GM12872 (cell line): ENCODE results near the gene HNRNPAB.

Experiments
- TF ChIP-seq, protein P1 (sequence below): IDR thresholded peaks from 3 replicates; pipeline ENCODE4 v1.5.1; 2011; ENCODE audit warnings: low read depth, mild to moderate bottlenecking, low read length, moderate library complexity; ENCODE audit not compliant: insufficient read depth

HNRNPAB gene

GRCh38 chr5:178256746-178257145 lies 52.4 kb downstream of the HNRNPAB start:
- TF ChIP-seq, protein P1, sequence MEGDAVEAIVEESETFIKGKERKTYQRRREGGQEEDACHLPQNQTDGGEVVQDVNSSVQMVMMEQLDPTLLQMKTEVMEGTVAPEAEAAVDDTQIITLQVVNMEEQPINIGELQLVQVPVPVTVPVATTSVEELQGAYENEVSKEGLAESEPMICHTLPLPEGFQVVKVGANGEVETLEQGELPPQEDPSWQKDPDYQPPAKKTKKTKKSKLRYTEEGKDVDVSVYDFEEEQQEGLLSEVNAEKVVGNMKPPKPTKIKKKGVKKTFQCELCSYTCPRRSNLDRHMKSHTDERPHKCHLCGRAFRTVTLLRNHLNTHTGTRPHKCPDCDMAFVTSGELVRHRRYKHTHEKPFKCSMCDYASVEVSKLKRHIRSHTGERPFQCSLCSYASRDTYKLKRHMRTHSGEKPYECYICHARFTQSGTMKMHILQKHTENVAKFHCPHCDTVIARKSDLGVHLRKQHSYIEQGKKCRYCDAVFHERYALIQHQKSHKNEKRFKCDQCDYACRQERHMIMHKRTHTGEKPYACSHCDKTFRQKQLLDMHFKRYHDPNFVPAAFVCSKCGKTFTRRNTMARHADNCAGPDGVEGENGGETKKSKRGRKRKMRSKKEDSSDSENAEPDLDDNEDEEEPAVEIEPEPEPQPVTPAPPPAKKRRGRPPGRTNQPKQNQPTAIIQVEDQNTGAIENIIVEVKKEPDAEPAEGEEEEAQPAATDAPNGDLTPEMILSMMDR: no peak

GRCh38 chr5:178257650-178258049 lies 53.3 kb downstream of the HNRNPAB start:
- TF ChIP-seq, protein P1: no peak

DNA sequence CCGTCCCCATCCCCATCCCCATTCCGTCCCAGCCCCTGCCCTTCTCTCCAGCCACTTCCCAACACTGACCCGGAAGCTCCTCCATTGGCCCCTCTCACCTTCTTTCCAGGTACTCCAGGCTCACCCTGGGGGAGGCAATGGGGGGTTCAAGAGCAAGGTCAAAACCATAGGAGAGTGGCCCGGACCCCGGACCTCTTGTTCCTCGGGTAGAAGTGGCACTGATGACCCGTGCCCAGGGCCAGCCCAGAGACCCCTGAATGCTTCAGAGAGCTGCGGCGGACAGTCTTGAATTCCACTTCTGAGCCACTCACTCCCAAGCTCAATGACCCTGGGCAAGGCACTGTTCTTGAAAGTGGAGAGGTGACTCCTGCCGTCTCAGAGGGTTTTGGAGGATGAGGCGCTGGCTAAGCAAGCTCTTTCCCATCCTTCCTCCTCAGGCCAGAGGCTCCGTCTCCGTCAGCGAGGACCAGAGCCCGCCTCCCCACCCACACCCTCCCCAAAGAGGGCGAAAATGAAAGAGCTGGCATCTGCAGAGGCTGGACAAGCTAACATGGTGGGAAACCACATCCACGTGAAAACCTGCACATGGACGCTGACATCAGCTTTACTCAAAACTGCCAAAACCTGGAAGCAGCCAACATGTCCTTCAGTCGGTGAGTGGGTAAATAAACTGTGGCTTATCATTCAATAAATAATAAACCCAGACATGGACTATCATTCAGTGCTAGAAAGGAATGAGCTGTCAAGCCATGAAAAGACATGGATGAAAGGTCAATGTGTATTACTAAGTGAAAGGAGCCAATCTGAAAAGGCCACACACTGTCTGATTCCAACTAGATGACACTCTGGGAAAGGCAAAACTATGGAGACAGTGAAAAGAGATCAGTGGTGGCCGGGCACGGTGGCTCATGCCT lies 55.5 kb downstream of the HNRNPAB start:
- TF ChIP-seq, protein P1: no peak
